Measurements from ENCODE around the gene SERP1.
"Not testable (repeated sequence)": the region's sequence is repeated elsewhere in the genome, so short reads cannot be mapped to it uniquely, and the experiment has no call there.

SERP1 gene

GRCh38 chr3:150520408-150520807 is 25.9 kb downstream of the SERP1 start:
- no peak overlapping the region for H3K4me3 ChIP-seq (ENCODE audit: low read length)
- no peak for TF ChIP-seq ZNF274 (IDR thresholded peaks at IDR 0.05; ENCODE audit: low read depth, low read length)

- TF ChIP-seq ZNF274 (IDR thresholded peaks at IDR 0.05; ENCODE audit: low read depth, low read length) = no peak
- H3K4me3 ChIP-seq (ENCODE audit: low read length) = no peak overlapping the region
Measured at GRCh38 chr3:150519026-150519425, 27.3 kb downstream of the SERP1 start.

GRCh38 chr3:150515210-150515609 is 31.1 kb downstream of the SERP1 start:
- no peak overlapping the region for H3K4me3 ChIP-seq (ENCODE audit: low read length)
- TF ChIP-seq ZNF274 (IDR thresholded peaks at IDR 0.05; ENCODE audit: low read depth, low read length) = no peak

GRCh38 chr3:150511122-150511821 is 35.0 kb downstream of the SERP1 start:
- TF ChIP-seq ZNF274 (IDR thresholded peaks at IDR 0.05; ENCODE audit: low read depth, low read length) = no peak
- H3K4me3 ChIP-seq (ENCODE audit: low read length) = no peak overlapping the region

GRCh38 chr3:150509780-150510179 is 36.5 kb downstream of the SERP1 start:
- H3K4me3 ChIP-seq (ENCODE audit: low read length) = no peak overlapping the region
- TF ChIP-seq ZNF274 (IDR thresholded peaks at IDR 0.05; ENCODE audit: low read depth, low read length) = no peak

GRCh38 chr3:150508401-150508800 is 37.9 kb downstream of the SERP1 start:
- no peak for TF ChIP-seq ZNF274 (IDR thresholded peaks at IDR 0.05; ENCODE audit: low read depth, low read length)
- H3K4me3 ChIP-seq (ENCODE audit: low read length) = no peak overlapping the region

- TF ChIP-seq ZNF274 (IDR thresholded peaks at IDR 0.05; ENCODE audit: low read depth, low read length) = no peak
- H3K4me3 ChIP-seq (ENCODE audit: low read length) = no peak overlapping the region
Measured at GRCh38 chr3:150504483-150504882, 41.8 kb downstream of the SERP1 start.

GRCh38 chr3:150503402-150504099 is 42.7 kb downstream of the SERP1 start:
- TF ChIP-seq ZNF274 (IDR thresholded peaks at IDR 0.05; ENCODE audit: low read depth, low read length) = no peak
- H3K4me3 ChIP-seq (ENCODE audit: low read length) = no peak overlapping the region

GRCh38 chr3:150500960-150501359 is 45.3 kb downstream of the SERP1 start:
- not testable (repeated sequence) for H3K4me3 ChIP-seq (ENCODE audit: low read length)

- no peak for TF ChIP-seq ZNF274 (IDR thresholded peaks at IDR 0.05; ENCODE audit: low read depth, low read length)
- H3K4me3 ChIP-seq (ENCODE audit: low read length) = no peak overlapping the region
Measured at GRCh38 chr3:150497956-150498355, 48.3 kb downstream of the SERP1 start.

- no peak for TF ChIP-seq ZNF274 (IDR thresholded peaks at IDR 0.05; ENCODE audit: low read depth, low read length)
- no peak overlapping the region for H3K4me3 ChIP-seq (ENCODE audit: low read length)
Measured at GRCh38 chr3:150495563-150496168, 50.6 kb downstream of the SERP1 start.

- H3K4me3 ChIP-seq (ENCODE audit: low read length) = no peak overlapping the region
- TF ChIP-seq ZNF274 (IDR thresholded peaks at IDR 0.05; ENCODE audit: low read depth, low read length) = no peak
Measured at GRCh38 chr3:150495149-150495548, 51.1 kb downstream of the SERP1 start.

- no peak for TF ChIP-seq ZNF274 (IDR thresholded peaks at IDR 0.05; ENCODE audit: low read depth, low read length)
- no peak overlapping the region for H3K4me3 ChIP-seq (ENCODE audit: low read length)
Measured at GRCh38 chr3:150494411-150494977, 51.8 kb downstream of the SERP1 start.
